ENCODE measurements around the gene TMEM40.

Gene TMEM40

GRCh38 chr3:12746419-12746818, 12.6 kb downstream of the TMEM40 start:
- no peak for TF ChIP-seq EZH2phosphoT487 (IDR thresholded peaks at IDR 0.05; ENCODE audit: borderline replicate concordance)
- no peak for TF ChIP-seq CTCF (conservative IDR thresholded peaks at IDR 0.05; ENCODE audit: low read length)
- Histone ChIP-seq H3K9ac (ENCODE audit: low read depth, low read length, poor library complexity, severe bottlenecking) (no peak overlapping the region), H3K9me3 (ENCODE audit: insufficient read depth, low read depth, low read length) (no peaks in the 10 kb centered on the region), H4K20me1 (ENCODE audit: insufficient read depth, low read length, poor library complexity, severe bottlenecking) (no peaks in the 10 kb centered on the region), H3K4me3 (ENCODE audit: low read length, poor library complexity, severe bottlenecking) (no peak overlapping the region), H3K4me2 (ENCODE audit: low read depth, low read length, poor library complexity, severe bottlenecking) (no peak overlapping the region), H3K79me2 (ENCODE audit: insufficient read depth, low read length) (no peaks in the 10 kb centered on the region), H2AFZ (ENCODE audit: low read length) (no peak overlapping the region), H3K9me2 (replicated peaks; ENCODE audit: low read depth, low read length) (no peaks in the 10 kb centered on the region), H3K36me3 (ENCODE audit: insufficient read depth, low read length) (no peaks in the 10 kb centered on the region), H3K4me1 (ENCODE audit: insufficient read depth, low read length, poor library complexity, severe bottlenecking) (no peaks in the 10 kb centered on the region), H3K27me3 (ENCODE audit: insufficient read depth, low read length, poor library complexity, severe bottlenecking) (no peaks in the 10 kb centered on the region), H3F3A (ENCODE audit: low read depth) (no peaks in the 10 kb centered on the region)

GRCh38 chr3:12744326-12744725, 14.7 kb downstream of the TMEM40 start:
- Histone ChIP-seq H3K4me3 (ENCODE audit: low read length, poor library complexity, severe bottlenecking) (no peak overlapping the region), H3K9me2 (replicated peaks; ENCODE audit: low read depth, low read length) (no peaks in the 10 kb centered on the region), H3K4me1 (ENCODE audit: insufficient read depth, low read length, poor library complexity, severe bottlenecking) (no peaks in the 10 kb centered on the region), H4K20me1 (ENCODE audit: insufficient read depth, low read length, poor library complexity, severe bottlenecking) (no peaks in the 10 kb centered on the region), H3K27me3 (ENCODE audit: insufficient read depth, low read length, poor library complexity, severe bottlenecking) (no peaks in the 10 kb centered on the region), H3K4me2 (ENCODE audit: low read depth, low read length, poor library complexity, severe bottlenecking) (no peak overlapping the region), H3K79me2 (ENCODE audit: insufficient read depth, low read length) (no peaks in the 10 kb centered on the region), H3K9ac (ENCODE audit: low read depth, low read length, poor library complexity, severe bottlenecking) (no peak overlapping the region), H2AFZ (ENCODE audit: low read length) (no peak overlapping the region), H3F3A (ENCODE audit: low read depth) (no peaks in the 10 kb centered on the region), H3K36me3 (ENCODE audit: insufficient read depth, low read length) (no peaks in the 10 kb centered on the region), H3K9me3 (ENCODE audit: insufficient read depth, low read depth, low read length) (no peaks in the 10 kb centered on the region)
- TF ChIP-seq EZH2phosphoT487 (IDR thresholded peaks at IDR 0.05; ENCODE audit: borderline replicate concordance) (no peak), CTCF (conservative IDR thresholded peaks at IDR 0.05; ENCODE audit: low read length) (no peak)

- no peaks in the 10 kb centered on the region for H4K20me1 ChIP-seq (ENCODE audit: insufficient read depth, low read length, poor library complexity, severe bottlenecking)
- H3K9me2 ChIP-seq (replicated peaks; ENCODE audit: low read depth, low read length) = no peaks in the 10 kb centered on the region
- H3K4me1 ChIP-seq (ENCODE audit: insufficient read depth, low read length, poor library complexity, severe bottlenecking) = no peaks in the 10 kb centered on the region
- no peaks in the 10 kb centered on the region for H3F3A ChIP-seq (ENCODE audit: low read depth)
- no peak for TF ChIP-seq EZH2phosphoT487 (IDR thresholded peaks at IDR 0.05; ENCODE audit: borderline replicate concordance)
- no peak for TF ChIP-seq CTCF (conservative IDR thresholded peaks at IDR 0.05; ENCODE audit: low read length)
- H3K36me3 ChIP-seq (ENCODE audit: insufficient read depth, low read length) = no peaks in the 10 kb centered on the region
- H2AFZ ChIP-seq (ENCODE audit: low read length) = no peak overlapping the region
- H3K9me3 ChIP-seq (ENCODE audit: insufficient read depth, low read depth, low read length) = no peaks in the 10 kb centered on the region
- no peaks in the 10 kb centered on the region for H3K27me3 ChIP-seq (ENCODE audit: insufficient read depth, low read length, poor library complexity, severe bottlenecking)
- no peaks in the 10 kb centered on the region for H3K79me2 ChIP-seq (ENCODE audit: insufficient read depth, low read length)
- no peak overlapping the region for H3K9ac ChIP-seq (ENCODE audit: low read depth, low read length, poor library complexity, severe bottlenecking)
- H3K4me3 ChIP-seq (ENCODE audit: low read length, poor library complexity, severe bottlenecking) = no peak overlapping the region
- H3K4me2 ChIP-seq (ENCODE audit: low read depth, low read length, poor library complexity, severe bottlenecking) = no peak overlapping the region
These were observed 15.5 kb downstream of the TMEM40 start for GRCh38 chr3:12743583-12743982.
